Activated naive CD8-positive, alpha-beta T cell treated with anti-CD3 and anti-CD28 coated beads, Interleukin-2, amount 50 U/mL, for 24 hours (primary cell): ENCODE results near the gene ZNF512.
A peak's percentile ranks its signal among the peaks of the same experiment; 100 is the strongest.

Experiments used
- ATAC-seq: fragments of 150-1000 bp; cut with Tn5 transposase; one replicate; pipeline ENCODE4 v1.10.0; 2021
- DNase-seq: peaks from one replicate; pipeline ENCODE4 v3.0.0; 2021
- H3K27ac Mint-ChIP-seq: one replicate; pipeline ENCODE4 v1.8.0; 2021; ENCODE audit warnings: mild to moderate bottlenecking, mixed read lengths
- H3K27me3 Mint-ChIP-seq: one replicate; pipeline ENCODE4 v1.8.0; 2021; ENCODE audit warnings: mixed read lengths
- H3K36me3 Mint-ChIP-seq: one replicate; pipeline ENCODE4 v1.8.0; 2021; ENCODE audit warnings: low read depth, mixed read lengths
- H3K4me1 Mint-ChIP-seq: one replicate; pipeline ENCODE4 v1.8.0; 2021; ENCODE audit warnings: mixed read lengths
- H3K4me3 Mint-ChIP-seq: one replicate; pipeline ENCODE4 v1.8.0; 2021; ENCODE audit warnings: mild to moderate bottlenecking, moderate library complexity, mixed read lengths
- H3K9me3 Mint-ChIP-seq: one replicate; pipeline ENCODE4 v1.8.0; 2021; ENCODE audit warnings: mixed read lengths

Gene ZNF512

GRCh38 chr2:27638037-27638637 is 55.3 kb downstream of the ZNF512 start:
- peak overlapping the region; percentile 96 for H3K27ac Mint-ChIP-seq

GRCh38 chr2:27638709-27639108 is 55.9 kb downstream of the ZNF512 start:
- DNase-seq (no peak), ATAC-seq (peak; percentile 65)
- H3K27me3 Mint-ChIP-seq: no peaks in the 10 kb centered on the region
- peaks cover 60% of the 10 kb centered on the region for H3K36me3 Mint-ChIP-seq
- H3K4me1 Mint-ChIP-seq: peaks cover 41% of the 10 kb centered on the region
- peak overlapping the region; percentile 96 for H3K27ac Mint-ChIP-seq
- no peaks in the 10 kb centered on the region for H3K9me3 Mint-ChIP-seq
- peak overlapping the region; percentile 67 for H3K4me3 Mint-ChIP-seq

More at GRCh38 chr2:27638037-27638637, 55.3 kb downstream of the ZNF512 start:
- ATAC-seq (peak; percentile 89), DNase-seq (no peak)
- Mint-ChIP-seq H3K4me1 (peaks cover 41% of the 10 kb centered on the region), H3K36me3 (peaks cover 60% of the 10 kb centered on the region), H3K4me3 (peak overlapping the region; percentile 67), H3K9me3 (no peaks in the 10 kb centered on the region), H3K27me3 (no peaks in the 10 kb centered on the region)

- H3K27me3 Mint-ChIP-seq: no peaks in the 10 kb centered on the region
Observed at GRCh38 chr2:27640722-27641245, 57.9 kb downstream of the ZNF512 start.

GRCh38 chr2:27645197-27645596 is 62.4 kb downstream of the ZNF512 start:
- Mint-ChIP-seq H3K36me3 (peaks cover 55% of the 10 kb centered on the region), H3K27me3 (no peaks in the 10 kb centered on the region), H3K4me1 (peaks cover 1% of the 10 kb centered on the region), H3K27ac (no peak overlapping the region), H3K9me3 (no peaks in the 10 kb centered on the region), H3K4me3 (no peak overlapping the region)
- ATAC-seq (no peak), DNase-seq (no peak)

More at GRCh38 chr2:27640722-27641245, 57.9 kb downstream of the ZNF512 start:
- H3K4me1 Mint-ChIP-seq: peaks cover 36% of the 10 kb centered on the region
- no peak for ATAC-seq
- no peak for DNase-seq
- H3K27ac Mint-ChIP-seq: no peak overlapping the region
- peaks cover 51% of the 10 kb centered on the region for H3K36me3 Mint-ChIP-seq
- no peak overlapping the region for H3K4me3 Mint-ChIP-seq
- no peaks in the 10 kb centered on the region for H3K9me3 Mint-ChIP-seq

- DNase-seq: no peak
- Mint-ChIP-seq H3K4me3 (no peak overlapping the region), H3K4me1 (peaks cover 2% of the 10 kb centered on the region), H3K36me3 (peaks cover 51% of the 10 kb centered on the region), H3K27me3 (no peaks in the 10 kb centered on the region), H3K9me3 (no peaks in the 10 kb centered on the region), H3K27ac (no peak overlapping the region)
- no peak for ATAC-seq
Observed at GRCh38 chr2:27647289-27647688, 64.4 kb downstream of the ZNF512 start.

- no peak for ATAC-seq
Observed at GRCh38 chr2:27647737-27648136, 64.9 kb downstream of the ZNF512 start.

GRCh38 chr2:27651056-27651455 is 68.2 kb downstream of the ZNF512 start:
- ATAC-seq: no peak
- peaks cover 22% of the 10 kb centered on the region for H3K4me1 Mint-ChIP-seq

More at GRCh38 chr2:27647737-27648136, 64.9 kb downstream of the ZNF512 start:
- peaks cover 54% of the 10 kb centered on the region for H3K36me3 Mint-ChIP-seq
- H3K9me3 Mint-ChIP-seq: no peaks in the 10 kb centered on the region
- no peaks in the 10 kb centered on the region for H3K27me3 Mint-ChIP-seq
- peaks cover 6% of the 10 kb centered on the region for H3K4me1 Mint-ChIP-seq
- H3K27ac Mint-ChIP-seq: peak overlapping the region; percentile 41
- no peak overlapping the region for H3K4me3 Mint-ChIP-seq
- no peak for DNase-seq

GRCh38 chr2:27652341-27652740 is 69.5 kb downstream of the ZNF512 start:
- ATAC-seq (no peak), DNase-seq (no peak)
- Mint-ChIP-seq H3K4me3 (no peak overlapping the region), H3K36me3 (peaks cover 66% of the 10 kb centered on the region), H3K9me3 (no peaks in the 10 kb centered on the region), H3K27me3 (no peaks in the 10 kb centered on the region), H3K4me1 (peaks cover 22% of the 10 kb centered on the region), H3K27ac (peak overlapping the region; percentile 43)

More at GRCh38 chr2:27651056-27651455, 68.2 kb downstream of the ZNF512 start:
- Mint-ChIP-seq H3K36me3 (peaks cover 68% of the 10 kb centered on the region), H3K9me3 (no peaks in the 10 kb centered on the region), H3K27ac (no peak overlapping the region), H3K4me3 (no peak overlapping the region), H3K27me3 (no peaks in the 10 kb centered on the region)
- DNase-seq: no peak

- H3K9me3 Mint-ChIP-seq: no peaks in the 10 kb centered on the region
- H3K27ac Mint-ChIP-seq: peak overlapping the region; percentile 43
- no peak for ATAC-seq
- H3K4me3 Mint-ChIP-seq: no peak overlapping the region
- H3K4me1 Mint-ChIP-seq: peaks cover 22% of the 10 kb centered on the region
- H3K27me3 Mint-ChIP-seq: no peaks in the 10 kb centered on the region
- peaks cover 61% of the 10 kb centered on the region for H3K36me3 Mint-ChIP-seq
- DNase-seq: no peak
Observed at GRCh38 chr2:27652790-27653189, 69.9 kb downstream of the ZNF512 start.

- H3K36me3 Mint-ChIP-seq: peaks cover 55% of the 10 kb centered on the region
- DNase-seq: no peak
- peak overlapping the region; percentile 43 for H3K27ac Mint-ChIP-seq
Observed at GRCh38 chr2:27653397-27653796, 70.6 kb downstream of the ZNF512 start.

GRCh38 chr2:27655155-27655951 is 72.5 kb downstream of the ZNF512 start:
- H3K36me3 Mint-ChIP-seq: peaks cover 53% of the 10 kb centered on the region
- peaks cover 28% of the 10 kb centered on the region for H3K4me1 Mint-ChIP-seq
- H3K9me3 Mint-ChIP-seq: no peaks in the 10 kb centered on the region
- no peak overlapping the region for H3K27ac Mint-ChIP-seq
- no peak for DNase-seq
- no peak overlapping the region for H3K4me3 Mint-ChIP-seq
- ATAC-seq: no peak
- H3K27me3 Mint-ChIP-seq: no peaks in the 10 kb centered on the region

More at GRCh38 chr2:27653397-27653796, 70.6 kb downstream of the ZNF512 start:
- peaks cover 22% of the 10 kb centered on the region for H3K4me1 Mint-ChIP-seq
- ATAC-seq: no peak
- H3K4me3 Mint-ChIP-seq: no peak overlapping the region
- H3K27me3 Mint-ChIP-seq: no peaks in the 10 kb centered on the region
- H3K9me3 Mint-ChIP-seq: no peaks in the 10 kb centered on the region

- Mint-ChIP-seq H3K9me3 (no peaks in the 10 kb centered on the region), H3K4me3 (peak overlapping the region; percentile 99), H3K27me3 (peaks cover 2% of the 10 kb centered on the region), H3K27ac (no peak overlapping the region), H3K36me3 (peaks cover 22% of the 10 kb centered on the region), H3K4me1 (peaks cover 44% of the 10 kb centered on the region)
- ATAC-seq (no peak), DNase-seq (no peak)
Observed at GRCh38 chr2:27661371-27661770, 78.5 kb downstream of the ZNF512 start.

- H3K4me3 Mint-ChIP-seq: peak within 1 kb of the TSS; percentile 99
- DNase-seq (peak; percentile 76), ATAC-seq (peak; percentile 83)
- peak within 1 kb of the TSS; percentile 99 for H3K27ac Mint-ChIP-seq
- H3K9me3 Mint-ChIP-seq: no peaks in the 10 kb centered on the region
- H3K4me1 Mint-ChIP-seq: peaks cover 50% of the 10 kb centered on the region
- H3K27me3 Mint-ChIP-seq: peaks cover 2% of the 10 kb centered on the region
- peaks cover 25% of the 10 kb centered on the region for H3K36me3 Mint-ChIP-seq
Observed at GRCh38 chr2:27663285-27664153, 80.7 kb downstream of the ZNF512 start, which contains the start of the genes SLC4A1AP and SUPT7L. TSS of gene SLC4A1AP (plus strand) at chr2:27663889. CDS start at chr2:27663915, 26 bp downstream. TSS of gene SUPT7L (minus strand) at chr2:27663614. CDS start at chr2:27662192, 1,422 bp downstream.

GRCh38 chr2:27664154-27664574 is 81.3 kb downstream of the ZNF512 start:
- DNase-seq: no peak
- Mint-ChIP-seq H3K4me3 (peak overlapping the region; percentile 99), H3K9me3 (no peaks in the 10 kb centered on the region), H3K4me1 (peaks cover 50% of the 10 kb centered on the region), H3K27ac (peak overlapping the region; percentile 99), H3K27me3 (peaks cover 2% of the 10 kb centered on the region), H3K36me3 (peaks cover 31% of the 10 kb centered on the region)
- peak; percentile 34 for ATAC-seq
